Thoracic aorta (tissue), 2 donors: ENCODE data around the gene ZNF580. TPM values are rescaled to one million over a fixed set of nuclear protein-coding genes. Genes with fewer than 3 reads are reported as not detected.
A peak's percentile ranks its signal among the peaks of the same experiment; 100 is the strongest.

Experiments
- ATAC-seq: fragments of 150-250 bp; one replicate; pipeline ENCODE4 v1.8.0; 2017; ENCODE audit warnings: low read depth; ENCODE audit not compliant: insufficient number of reproducible peaks, low FRiP score
- DNase-seq: peaks from one replicate; pipeline ENCODE4 v3.0.0-alpha.2; 2020; ENCODE audit warnings: low spot score
- H3K27ac ChIP-seq, 2 donors: fragments of 200-600 bp; sonication (generic); 1 replicate in 1 of 2; 2 replicates in 1 of 2; pipeline ENCODE4 v1.5.1; 2016; ENCODE audit warnings: mild to moderate bottlenecking in 2 of 2, moderate library complexity in 2 of 2
- H3K27me3 ChIP-seq: fragments of 200-600 bp; sonication (generic); replicated peaks from 2 replicates; pipeline ENCODE4 v1.6.0; 2016; ENCODE audit warnings: mild to moderate bottlenecking; ENCODE audit not compliant: insufficient read depth
- H3K36me3 ChIP-seq: fragments of 200-600 bp; sonication (generic); one replicate; pipeline ENCODE4 v1.5.1; 2016
- H3K4me1 ChIP-seq, 2 donors: fragments of 200-600 bp; sonication (generic); 1 replicate in 1 of 2; 2 replicates in 1 of 2; pipeline versions ENCODE4 v1.5.1 to v1.6.0; 2016; ENCODE audit warnings: low read depth in 2 of 2, mild to moderate bottlenecking in 1 of 2; ENCODE audit not compliant: control insufficient read depth in 1 of 2
- H3K4me3 ChIP-seq: fragments of 200-600 bp; sonication (generic); 2 replicates; pipeline ENCODE4 v1.5.1; 2016; ENCODE audit warnings: mild to moderate bottlenecking
- H3K9me3 ChIP-seq: fragments of 200-600 bp; sonication (generic); 2 replicates; pipeline ENCODE4 v1.5.1; 2016
- CTCF ChIP-seq: fragments of 200-600 bp; sonication (generic); IDR thresholded peaks from one replicate; pipeline ENCODE4 v1.5.1; 2019; ENCODE audit warnings: antibody characterized with exemption
- total RNA-seq, 2 donors: library from RNA; depleted of rRNA; stranded (reverse); fragments of >200 nt; gene quantifications; one replicate each; pipeline versions ENCODE4 v1.1.0 to v1.2.3, GENCODE V29; 2016

ZNF580 gene
- total RNA-seq, 2 donors from 2014 or later = 46.0 to 65.5 TPM

GRCh38 chr19:55620410-55621204 lies 20.2 kb upstream of the ZNF580 start:
- peaks cover 19% of the 10 kb centered on the region for H3K36me3 ChIP-seq
- DNase-seq (no peak), ATAC-seq (no peak)
- H3K4me3 ChIP-seq = no peak overlapping the region
- H3K27me3 ChIP-seq = no peaks in the 10 kb centered on the region
- H3K9me3 ChIP-seq = no peaks in the 10 kb centered on the region
- H3K4me1 ChIP-seq = peaks cover 0 to 6% of the 10 kb centered on the region in 2 donors
- TF ChIP-seq CTCF = no peak
- H3K27ac ChIP-seq = no peak overlapping the region

- no peak for TF ChIP-seq CTCF
- ATAC-seq (no peak), DNase-seq (no peak)
These were observed 19.6 kb upstream of the ZNF580 start for GRCh38 chr19:55621205-55621672.

GRCh38 chr19:55621673-55622231 lies 19.1 kb upstream of the ZNF580 start:
- H3K27ac ChIP-seq = no peak overlapping the region
- H3K4me1 ChIP-seq = peaks cover 0 to 6% of the 10 kb centered on the region in 2 donors
- no peak for TF ChIP-seq CTCF
- DNase-seq (no peak), ATAC-seq (no peak)
- H3K36me3 ChIP-seq = peaks cover 8% of the 10 kb centered on the region
- H3K9me3 ChIP-seq = no peaks in the 10 kb centered on the region
- H3K4me3 ChIP-seq = no peak overlapping the region
- no peaks in the 10 kb centered on the region for H3K27me3 ChIP-seq

More at GRCh38 chr19:55621205-55621672, 19.6 kb upstream of the ZNF580 start:
- H3K36me3 ChIP-seq = peaks cover 13% of the 10 kb centered on the region
- peaks cover 0 to 6% of the 10 kb centered on the region in 2 donors for H3K4me1 ChIP-seq
- H3K27ac ChIP-seq = no peak overlapping the region
- no peak overlapping the region for H3K4me3 ChIP-seq
- no peaks in the 10 kb centered on the region for H3K27me3 ChIP-seq
- no peaks in the 10 kb centered on the region for H3K9me3 ChIP-seq

- peaks cover 5% of the 10 kb centered on the region for H3K36me3 ChIP-seq
- H3K27me3 ChIP-seq = no peaks in the 10 kb centered on the region
- H3K4me3 ChIP-seq = no peak overlapping the region
- no peak for DNase-seq
- H3K27ac ChIP-seq = no peak overlapping the region
- H3K4me1 ChIP-seq = peaks cover 0 to 6% of the 10 kb centered on the region in 2 donors
- ATAC-seq = no peak
- no peaks in the 10 kb centered on the region for H3K9me3 ChIP-seq
- TF ChIP-seq CTCF = no peak
These were observed 18.4 kb upstream of the ZNF580 start for GRCh38 chr19:55622242-55622969.

- no peaks in the 10 kb centered on the region for H3K36me3 ChIP-seq
- no peaks in the 10 kb centered on the region for H3K9me3 ChIP-seq
- no peaks in the 10 kb centered on the region for H3K27me3 ChIP-seq
- ATAC-seq = no peak
- peaks cover 0 to 6% of the 10 kb centered on the region in 2 donors for H3K4me1 ChIP-seq
- no peak for DNase-seq
- no peak for TF ChIP-seq CTCF
- H3K4me3 ChIP-seq = no peak overlapping the region
- H3K27ac ChIP-seq = peak overlapping the region in 1 of 2 donors; percentile 38
These were observed 17.7 kb upstream of the ZNF580 start for GRCh38 chr19:55623130-55623529.
